Transverse colon (tissue), 4 donors: Measurements from ENCODE around the gene COL6A2.

Experiments
- CTCF ChIP-seq, 5 experiments: fragments of 200-600 bp in 3 of 5; fragments of 450-650 bp in 2 of 5; sonication (generic) in 3 of 5; IDR thresholded peaks; 1 replicate in 2 of 5; 2 replicates in 3 of 5; pipeline ENCODE4 v1.5.1; 2016 to 2017; ENCODE audit warnings: antibody characterized with exemption in 5 of 5, inconsistent platforms in 3 of 5, mild to moderate bottlenecking in 2 of 5, moderate library complexity in 1 of 5
- EP300 ChIP-seq: sonication (generic); formaldehyde crosslinking; IDR thresholded peaks from one replicate; pipeline ENCODE4 v1.6.1; 2017; ENCODE audit warnings: antibody characterized with exemption, low read depth
- POLR2A ChIP-seq: fragments of 450-650 bp; IDR thresholded peaks from one replicate; pipeline ENCODE4 v1.6.1; 2016; ENCODE audit warnings: antibody characterized with exemption, mild to moderate bottlenecking, moderate library complexity
- POLR2AphosphoS5 ChIP-seq, 3 donors: sonication (generic); formaldehyde crosslinking; IDR thresholded peaks; one replicate each; pipeline ENCODE4 v1.6.1; 2016; ENCODE audit warnings: antibody characterized with exemption in 3 of 3

GRCh38 chr21:46117586-46118315 lies 19.8 kb downstream of the COL6A2 start:
- no peak for TF ChIP-seq CTCF (IDR thresholded peaks at IDR 0.05)
- TF ChIP-seq POLR2A, result no peak
- TF ChIP-seq EP300, result no peak
- no peak for TF ChIP-seq POLR2AphosphoS5 (IDR thresholded peaks at IDR 0.05)
